Inferior parietal cortex (tissue), 1 donor: ENCODE measurements around the gene MT1G.
"Not testable (repeated sequence)": the region's sequence is repeated elsewhere in the genome, so short reads cannot be mapped to it uniquely, and the experiment has no call there.

Experiments used
- DNase-seq: peaks from one replicate; pipeline ENCODE4 v3.0.0-alpha.2; 2016; ENCODE audit errors: extremely low spot score

MT1G gene

DNA sequence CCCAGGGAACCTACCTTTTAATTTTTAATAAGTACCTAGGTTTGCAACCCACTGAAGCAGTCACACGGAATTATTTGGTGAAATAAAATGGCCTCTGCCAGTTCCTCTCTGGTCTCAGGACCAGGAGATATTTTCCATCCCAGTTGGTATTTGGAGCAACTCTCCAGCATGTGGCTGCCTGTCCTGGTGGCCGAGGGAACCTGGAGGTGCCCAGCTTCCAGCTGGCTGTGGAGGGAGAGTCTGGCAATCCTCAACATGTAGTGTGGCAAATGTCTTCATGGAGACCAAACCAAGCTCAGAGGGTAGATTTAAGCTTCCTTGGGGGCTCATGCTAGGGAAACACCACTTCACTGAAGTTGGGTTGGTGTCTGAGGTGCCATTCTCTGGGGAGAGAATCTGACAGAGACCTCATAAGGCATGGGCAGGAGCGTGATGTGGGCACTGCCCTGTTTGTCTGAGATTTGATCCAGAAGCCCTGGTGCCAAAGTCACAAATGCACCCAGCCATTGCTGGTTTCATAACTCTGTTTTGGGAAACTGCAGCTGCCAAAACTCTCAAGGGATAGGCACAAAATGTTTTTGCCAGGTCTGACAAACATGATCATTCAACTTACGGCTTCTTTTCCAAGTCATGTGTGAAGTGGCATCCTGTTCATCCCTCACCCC, 17.2 kb upstream of the MT1G start:
- no peak for DNase-seq

DNA sequence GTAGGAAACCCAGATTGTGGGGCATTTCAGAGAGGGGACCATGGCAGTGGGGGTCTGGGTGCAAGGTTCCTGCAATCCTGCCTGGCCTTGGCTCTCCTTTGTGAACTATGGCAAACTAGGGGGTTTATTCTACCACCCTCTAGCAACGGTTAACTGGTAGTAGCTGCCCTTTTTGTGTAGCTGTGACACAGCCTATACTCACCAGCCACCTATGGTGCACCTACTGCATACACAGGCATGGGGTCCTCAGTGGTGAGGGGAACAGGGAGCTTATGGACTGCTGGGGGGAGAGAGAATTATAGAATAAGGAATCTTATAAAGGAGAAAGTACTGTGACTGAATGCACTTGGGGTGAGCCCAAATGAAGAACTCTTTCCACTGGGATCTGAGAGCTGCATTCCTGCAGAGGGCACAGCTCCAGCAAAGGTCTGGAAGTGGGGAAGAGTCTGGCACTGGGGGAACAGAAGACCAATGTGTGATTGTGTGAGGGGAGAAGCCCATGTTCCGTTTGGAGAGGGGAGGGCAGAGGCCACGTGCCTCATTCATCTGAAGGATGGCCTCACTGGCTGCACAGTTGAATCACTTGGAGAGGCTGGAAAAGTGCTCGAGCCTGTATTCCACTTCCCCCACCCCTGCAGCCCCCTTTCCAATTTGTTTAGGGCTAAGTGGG, 16.5 kb upstream of the MT1G start:
- DNase-seq: no peak

DNA sequence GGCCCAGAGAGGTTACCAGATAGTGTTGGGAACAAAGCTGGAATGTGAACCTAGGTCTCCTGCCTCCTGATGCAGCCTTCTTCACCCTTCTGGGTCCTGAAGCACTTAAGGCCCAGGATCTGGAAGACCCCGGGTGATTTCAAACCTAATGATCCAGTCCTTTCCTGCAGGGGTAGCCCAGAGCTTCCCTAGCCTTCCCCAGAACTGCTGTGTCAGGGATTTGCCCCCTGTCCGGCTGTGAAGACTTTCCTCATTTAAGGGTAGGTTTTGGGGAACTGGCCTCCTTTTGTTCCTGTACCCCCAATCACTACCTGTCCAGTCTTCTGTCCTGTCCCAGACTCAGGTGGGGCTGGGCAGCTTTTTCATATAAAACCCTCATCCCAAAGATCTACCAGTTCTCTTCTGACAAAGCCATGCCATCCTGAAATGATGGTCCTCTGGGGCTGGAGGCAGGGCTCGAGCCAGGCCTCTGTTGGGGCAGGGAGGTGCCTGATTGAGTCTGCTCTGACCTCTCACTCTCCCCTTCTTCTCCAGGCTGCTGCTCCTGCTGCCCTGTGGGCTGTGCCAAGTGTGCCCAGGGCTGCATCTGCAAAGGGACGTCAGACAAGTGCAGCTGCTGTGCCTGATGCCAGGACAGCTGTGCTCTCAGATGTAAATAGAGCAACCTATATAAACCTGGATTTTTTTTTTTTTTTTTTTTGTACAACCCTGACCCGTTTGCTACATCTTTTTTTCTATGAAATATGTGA, 15.7 kb upstream of the MT1G start:
- no peak for DNase-seq

DNA sequence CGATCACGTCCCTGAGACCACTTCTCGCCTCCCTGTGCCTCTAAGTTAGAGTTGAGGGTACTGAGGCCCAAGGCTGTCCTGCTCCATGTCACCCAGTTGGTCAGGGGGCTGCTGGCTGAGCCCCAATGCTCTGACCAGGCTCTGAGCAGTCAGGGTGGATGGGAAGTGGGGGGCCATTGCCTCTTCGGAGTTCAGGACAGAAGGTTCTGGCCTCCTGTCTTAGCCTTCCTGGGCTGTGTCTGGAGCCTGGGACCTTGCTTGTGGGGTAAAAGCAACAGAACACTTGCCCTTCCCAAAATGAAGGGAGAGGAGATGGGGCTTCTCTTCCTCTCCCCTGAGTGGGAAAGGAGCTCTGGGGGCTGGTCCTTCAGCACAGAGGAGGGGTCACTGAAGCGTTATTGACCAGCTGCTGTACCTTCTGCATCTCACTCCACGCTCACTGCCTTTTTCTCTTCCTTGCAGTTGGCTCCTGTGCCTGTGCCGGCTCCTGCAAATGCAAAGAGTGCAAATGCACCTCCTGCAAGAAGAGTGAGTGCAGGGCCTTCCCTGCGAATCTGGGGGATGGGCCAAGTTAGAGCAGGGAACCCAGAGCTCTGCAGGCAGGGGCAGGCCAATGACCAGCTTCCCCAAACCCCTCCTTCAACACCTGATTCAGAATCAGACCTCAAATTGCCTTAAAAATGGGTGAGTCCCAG, 15.0 kb upstream of the MT1G start:
- DNase-seq: no peak

DNA sequence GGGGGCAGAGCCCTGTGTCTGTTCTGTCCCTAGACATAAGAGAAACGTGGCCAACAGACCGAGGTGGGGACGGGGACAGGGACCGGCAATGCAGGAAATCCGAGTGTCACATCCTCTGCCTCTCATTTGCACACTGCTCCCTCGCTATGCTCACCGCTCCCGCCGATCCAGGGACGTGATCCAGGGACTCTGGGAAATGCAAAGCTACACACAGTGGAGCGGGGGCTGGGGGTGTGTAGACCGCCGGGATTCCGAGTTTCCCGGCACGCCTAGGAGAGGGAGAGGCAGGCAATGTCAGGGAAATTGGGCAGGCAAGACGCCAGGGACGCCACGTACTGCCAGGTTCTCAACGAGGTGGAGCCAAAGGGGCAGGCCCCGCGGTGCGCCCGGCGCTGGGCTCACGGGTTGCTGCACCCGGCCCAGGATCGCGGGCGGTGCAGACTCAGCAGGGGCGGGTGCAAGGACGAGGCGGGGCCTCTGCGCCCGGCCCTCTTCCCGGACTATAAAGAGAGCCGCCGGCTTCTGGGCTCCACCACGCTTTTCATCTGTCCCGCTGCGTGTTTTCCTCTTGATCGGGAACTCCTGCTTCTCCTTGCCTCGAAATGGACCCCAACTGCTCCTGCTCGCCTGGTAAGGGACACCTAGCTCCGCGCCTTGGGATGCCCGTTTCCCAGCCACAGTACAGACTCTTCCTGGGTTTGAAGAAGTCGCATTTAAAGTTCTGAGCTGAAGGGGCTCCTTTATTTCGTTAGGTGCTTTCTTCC, 14.3 kb upstream of the MT1G start, which contains the start of gene MT1X:
Gene MT1X, plus strand, starts transcription at position 532 of the 764 bp plus-strand sequence. Its CDS starts 71 bp downstream, at position 603.
- DNase-seq: peak; percentile 83

DNA sequence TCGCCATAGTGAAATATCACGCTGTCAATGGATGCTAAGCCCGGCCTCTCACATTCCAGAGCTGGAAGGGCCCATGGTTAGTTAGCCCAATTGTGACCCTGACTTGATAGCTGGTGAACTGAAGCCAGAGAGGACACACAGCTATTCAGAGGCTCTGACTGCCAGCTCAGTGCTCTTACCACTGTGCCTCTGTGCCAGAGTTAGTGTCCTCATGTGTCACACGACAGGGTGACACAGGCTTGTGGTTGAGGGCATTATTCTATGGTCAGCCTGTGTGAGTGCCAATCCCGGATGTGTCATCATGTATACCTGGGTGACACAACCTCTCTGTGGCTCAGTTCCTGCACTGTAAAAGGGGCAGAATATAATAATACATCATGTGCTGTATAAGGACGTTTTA, 12.0 kb upstream of the MT1G start:
- no peak for DNase-seq

DNA sequence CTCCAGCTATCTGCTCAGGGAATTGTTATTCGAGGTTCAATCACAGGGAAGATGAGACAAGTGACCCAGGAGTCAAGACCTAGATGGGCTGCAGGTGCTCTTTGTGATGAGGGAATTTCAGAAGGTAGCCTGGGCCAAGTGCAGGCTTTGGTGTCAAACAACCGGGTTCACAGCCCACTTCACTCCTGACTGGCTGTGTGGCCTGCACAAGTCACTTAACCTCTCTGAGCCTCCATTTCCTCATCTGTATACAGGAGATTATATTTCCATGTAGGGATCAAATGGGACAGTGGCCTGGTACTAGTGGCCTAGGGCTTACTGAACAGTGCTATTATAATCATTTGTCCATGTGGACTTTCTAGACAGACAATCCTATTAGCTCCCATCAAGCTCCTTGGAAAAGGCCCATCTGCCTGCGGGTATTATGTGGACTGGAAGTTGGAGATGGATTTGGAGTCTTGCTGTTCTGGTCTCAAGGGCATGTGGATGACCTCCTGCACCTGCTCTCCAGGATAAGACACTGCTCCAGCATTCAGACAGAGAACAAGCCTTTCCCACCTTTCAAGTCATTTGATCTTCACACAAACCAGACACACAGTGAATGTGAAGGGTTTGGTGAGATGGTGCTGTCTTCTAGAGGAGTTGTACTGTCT, 11.3 kb upstream of the MT1G start:
- DNase-seq: no peak

DNA sequence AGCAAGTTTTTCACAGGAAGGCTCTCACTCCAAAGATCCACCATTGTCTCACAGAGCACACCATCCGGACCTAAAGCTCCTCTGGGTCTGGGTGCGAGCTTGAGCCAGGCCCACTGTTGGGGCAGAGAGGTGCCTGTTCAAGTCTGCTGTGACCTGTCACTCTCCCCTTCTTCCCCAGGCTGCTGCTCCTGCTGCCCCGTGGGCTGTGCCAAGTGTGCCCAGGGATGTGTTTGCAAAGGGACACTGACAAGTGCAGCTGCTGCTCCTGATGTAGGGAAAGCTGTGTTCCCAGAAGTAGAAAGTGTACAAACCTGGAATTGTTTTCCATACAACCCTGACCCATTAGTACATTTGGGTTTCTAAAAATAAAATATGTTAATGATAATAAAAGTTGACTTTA, 9.6 kb upstream of the MT1G start:
- DNase-seq: no peak

DNA sequence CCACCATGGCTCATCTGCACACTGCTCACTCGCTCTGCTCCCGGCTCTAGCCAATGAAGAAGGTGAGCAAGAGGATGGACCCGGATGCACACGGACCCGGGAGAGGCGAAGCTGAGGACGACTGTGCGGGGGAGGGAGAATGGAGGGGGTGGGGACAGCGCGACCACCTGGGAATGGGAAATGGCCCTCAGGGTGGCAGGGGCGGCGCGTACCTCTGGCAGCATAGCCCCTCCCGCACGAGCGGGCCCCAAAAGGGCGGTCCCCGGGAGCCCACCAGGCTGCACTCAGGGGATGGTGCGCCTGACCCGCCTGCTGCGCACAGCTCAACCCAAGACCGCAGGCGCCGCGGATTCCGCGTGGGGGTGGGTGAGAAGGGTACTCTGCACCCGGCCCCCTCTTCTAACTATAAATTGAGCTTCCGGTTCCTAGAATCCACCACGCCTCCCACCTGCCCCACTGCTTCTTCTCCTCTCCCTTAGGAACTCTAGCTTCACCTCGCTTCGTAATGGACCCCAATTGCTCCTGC, 7.9 kb upstream of the MT1G start:
- no peak for DNase-seq

DNA sequence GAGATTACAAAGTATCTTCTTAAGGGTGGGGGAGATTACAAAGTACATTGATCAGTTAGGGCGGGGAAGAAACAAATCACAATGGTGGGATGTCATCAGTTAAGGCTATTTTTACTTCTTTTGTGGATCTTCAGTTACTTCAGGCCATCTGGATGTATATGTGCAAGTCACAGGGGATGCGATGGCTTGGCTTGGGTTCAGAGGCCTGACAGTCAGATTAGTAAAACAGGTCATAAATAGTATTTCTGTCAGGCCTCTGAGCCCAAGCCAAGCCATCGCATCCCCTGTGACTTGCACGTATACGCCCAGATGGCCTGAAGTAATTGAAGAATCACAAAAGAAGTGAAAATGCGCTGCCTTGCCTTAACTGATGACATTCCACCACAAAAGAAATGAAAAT, 6.7 kb upstream of the MT1G start:
- not testable (repeated sequence) for DNase-seq

DNA sequence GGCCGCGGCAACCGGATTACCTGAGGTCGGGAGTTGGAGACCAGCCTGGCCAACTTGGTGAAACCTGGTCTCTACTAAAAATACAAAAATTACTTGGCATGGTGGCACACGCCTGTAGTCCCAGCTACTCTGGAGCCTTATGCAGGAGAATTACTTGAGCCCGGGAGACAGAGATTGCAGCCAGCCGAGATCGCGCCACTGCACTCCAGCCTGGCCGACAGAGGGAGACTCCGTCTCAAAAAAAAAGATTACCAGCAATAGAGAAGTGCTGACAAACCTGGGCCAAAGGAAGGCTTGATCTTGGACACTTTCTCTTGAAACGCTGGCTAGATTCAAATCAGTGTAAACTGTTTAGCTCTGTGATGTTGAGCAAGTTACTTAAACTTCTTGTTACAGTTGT, 6.1 kb upstream of the MT1G start:
- no peak for DNase-seq

DNA sequence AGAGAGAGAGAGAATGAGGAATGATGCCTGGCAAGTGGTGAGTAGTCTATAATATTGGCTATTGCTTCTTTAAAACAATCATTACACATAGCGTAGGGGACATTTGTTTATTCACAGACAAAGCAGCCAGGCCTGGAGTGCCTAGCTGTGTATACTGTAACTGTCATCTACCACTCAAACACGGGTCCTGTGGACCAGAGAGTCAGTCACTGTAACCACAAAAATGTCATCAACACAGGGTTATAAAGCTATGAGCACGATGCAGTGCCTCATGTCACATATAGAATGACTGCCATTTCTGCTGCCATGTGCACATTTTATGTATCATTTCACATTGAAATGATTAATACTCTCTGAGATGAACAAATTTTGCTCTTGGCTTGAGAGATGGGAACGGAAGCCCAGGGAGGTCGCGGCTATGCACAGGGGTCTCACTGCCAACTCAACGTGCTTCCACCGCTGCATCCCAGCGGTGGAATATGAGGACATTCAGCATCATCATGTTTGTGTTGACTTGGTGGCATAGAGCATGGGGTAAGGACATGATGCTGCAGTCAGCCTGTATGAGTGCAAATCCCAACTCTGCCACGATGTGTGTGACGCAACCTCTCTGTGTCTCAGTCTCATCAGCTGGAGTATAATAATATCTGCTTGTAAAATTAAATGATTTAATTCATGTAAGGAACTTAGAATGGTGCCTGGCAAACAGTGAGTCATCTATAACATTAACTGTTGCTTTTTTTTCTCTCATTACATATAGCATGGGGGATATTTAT, 5.1 kb upstream of the MT1G start:
- no peak for DNase-seq

DNA sequence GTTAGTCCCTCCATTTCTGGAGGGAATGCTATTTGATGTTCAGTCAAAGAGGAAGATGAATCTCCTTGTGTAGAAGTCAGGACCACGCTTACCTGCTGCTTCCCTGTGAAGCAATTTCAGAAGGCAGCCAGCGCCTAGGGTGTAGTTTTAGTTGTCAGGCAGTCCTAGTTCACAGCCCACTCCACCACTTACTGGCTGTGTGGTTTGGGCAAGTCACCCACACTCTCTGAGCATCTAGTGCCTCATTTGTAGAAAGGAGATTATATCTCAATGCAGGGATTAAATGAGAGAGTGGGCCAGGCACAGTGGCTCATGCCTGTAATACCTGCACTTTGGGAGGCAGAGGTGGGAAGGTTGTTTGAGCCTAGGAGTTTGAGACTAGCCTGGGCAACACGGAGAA, 4.3 kb upstream of the MT1G start:
- DNase-seq: not testable (repeated sequence)

DNA sequence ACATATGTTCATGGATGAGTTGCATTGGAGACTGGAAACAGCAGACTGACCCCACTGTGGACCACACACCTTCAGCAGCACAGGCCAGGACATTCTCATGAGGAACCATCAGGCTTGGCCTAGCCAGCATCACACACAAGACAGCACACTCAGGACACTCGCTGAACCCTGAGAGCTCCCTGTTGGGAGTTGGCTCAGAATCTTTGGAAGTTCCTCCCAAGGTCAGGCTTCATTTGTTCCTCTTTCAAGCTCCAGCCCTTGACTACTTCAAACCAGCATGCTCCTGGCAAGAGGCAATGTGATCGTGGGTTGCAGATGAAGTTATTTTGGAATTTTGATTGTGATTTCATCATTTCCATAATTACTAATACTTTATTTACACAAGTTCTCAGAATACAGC, 3.8 kb upstream of the MT1G start:
- not testable (repeated sequence) for DNase-seq

DNA sequence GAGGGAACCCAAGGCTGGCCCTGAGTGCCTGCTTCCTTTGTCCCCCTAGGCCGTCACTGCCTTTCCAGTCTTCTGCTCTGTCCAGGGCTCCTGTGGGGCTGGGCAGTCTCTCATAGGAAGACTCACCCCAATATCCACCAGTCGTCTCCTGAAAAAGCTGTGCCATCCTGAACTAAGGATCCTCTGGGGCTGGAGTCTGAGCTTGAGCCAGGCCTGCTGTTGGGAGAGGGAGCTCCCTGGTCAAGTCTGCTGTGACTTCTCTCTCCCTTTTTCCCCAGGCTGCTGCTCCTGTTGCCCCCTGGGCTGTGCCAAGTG, 2.7 kb upstream of the MT1G start:
- no peak for DNase-seq

DNA sequence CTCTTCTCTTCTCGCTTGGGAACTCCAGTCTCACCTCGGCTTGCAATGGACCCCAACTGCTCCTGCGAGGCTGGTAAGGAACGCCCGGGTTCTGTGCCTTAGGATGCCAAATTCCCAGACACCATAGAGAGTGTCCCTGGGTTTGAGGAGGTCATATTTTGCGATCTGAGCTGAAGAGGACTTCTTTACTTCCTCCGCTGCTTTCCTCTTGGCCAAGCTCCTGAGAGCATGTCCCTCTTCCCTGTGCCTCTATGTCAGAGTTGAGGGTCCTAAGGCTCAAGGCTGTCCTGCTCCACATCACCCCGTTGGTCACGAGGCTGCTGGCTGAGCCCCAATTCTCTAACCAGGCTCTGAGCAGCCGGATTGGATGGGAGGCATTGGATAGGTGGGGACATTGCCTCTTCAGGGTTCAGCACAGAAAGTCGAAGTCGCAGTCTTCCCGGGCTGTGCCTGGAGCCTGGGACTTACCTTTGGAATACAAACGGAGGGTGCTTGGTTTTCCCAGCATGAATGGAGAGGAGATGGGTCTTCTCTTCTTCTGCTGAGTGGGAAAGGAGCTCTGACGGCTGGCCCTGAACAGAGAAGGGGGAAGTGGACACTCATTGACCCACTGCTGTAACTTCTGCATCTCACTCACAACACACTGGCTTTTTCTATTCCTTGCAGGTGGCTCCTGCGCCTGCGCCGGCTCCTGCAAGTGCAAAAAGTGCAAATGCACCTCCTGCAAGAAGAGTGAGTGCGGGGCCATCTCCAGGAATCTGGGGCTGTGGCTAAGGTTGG, 2.2 kb upstream of the MT1G start:
- DNase-seq: no peak

DNA sequence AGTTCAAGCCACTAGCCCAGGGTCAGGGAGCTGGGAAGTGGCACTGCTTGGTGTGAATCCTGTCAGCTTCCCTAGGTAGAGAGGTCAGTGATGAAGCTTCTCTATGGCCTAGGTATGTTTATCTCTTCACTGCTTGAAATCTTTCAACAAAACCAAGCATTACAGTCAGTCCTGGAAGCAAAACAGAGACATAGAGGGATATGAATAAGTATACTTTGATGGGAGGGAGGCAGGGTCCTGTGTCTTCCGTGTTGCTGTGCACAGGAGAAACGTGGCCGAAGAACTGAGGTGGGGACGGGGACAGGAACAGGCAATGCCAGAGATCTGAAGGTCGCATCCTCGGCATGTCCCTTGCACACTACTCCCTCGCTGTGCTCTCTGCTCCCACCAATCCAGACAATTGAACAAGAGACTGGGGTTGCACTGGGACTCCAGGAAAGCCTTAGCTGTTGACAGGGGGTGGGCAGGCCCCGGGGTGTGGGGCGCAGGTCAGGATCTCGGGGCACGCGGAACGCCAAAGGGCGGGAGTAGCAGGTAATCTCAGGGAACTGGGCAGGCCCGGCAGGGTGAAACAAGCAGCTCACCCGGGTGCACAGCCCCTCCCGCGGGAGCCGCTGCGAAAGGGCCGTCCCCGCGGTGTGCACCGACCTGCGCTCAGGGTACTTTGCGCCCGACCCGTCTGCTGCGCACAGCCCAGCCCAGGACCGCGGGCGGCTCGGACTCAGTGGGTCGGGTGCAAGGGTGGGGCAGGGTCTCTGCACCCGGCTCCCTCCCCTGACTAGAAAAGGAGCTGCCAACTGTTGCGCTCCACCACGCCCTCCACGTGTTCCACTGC, 1.4 kb upstream of the MT1G start, which contains the start of gene MT1H:
Gene MT1H, plus strand, starts transcription at position 810 of the 835 bp plus-strand sequence. CDS start 71 bp downstream, outside the sequence.
- DNase-seq: no peak
